Panc1 (cell line): ENCODE measurements around the gene EIF1. TPM values are rescaled to one million over a fixed set of nuclear protein-coding genes. Genes with fewer than 3 reads are reported as not detected.

Source experiments
- ATAC-seq: fragments of 200-7000 bp; cut with Tn5 transposase; 2 replicates; pipeline ENCODE4 v1.9.1; 2020; ENCODE audit warnings: mild to moderate bottlenecking, moderate library complexity
- BruUV-seq: library from RNA; stranded (reverse); fragments of 400-500 nt; replicated peaks from 2 replicates; lab custom pipeline; 2021; lab: Mats Ljungman, UMichigan
- CTCF ChIA-PET: fragments of 300-600 bp; sonication (Branson Sonifier 250); formaldehyde crosslinking; loops from one replicate; lab custom pipeline; 2022; ENCODE audit warnings: antibody characterized with exemption; lab: Charles Lee
- POLR2A ChIA-PET: fragments of 300-600 bp; sonication (Branson Sonifier 250); formaldehyde crosslinking; loops from one replicate; lab custom pipeline; 2022; ENCODE audit warnings: antibody characterized with exemption; lab: Charles Lee
- DNase-seq: peaks from one replicate; pipeline ENCODE4 v3.0.0-alpha.2; 2010; ENCODE audit warnings: low read depth, low spot score
- H3K27ac ChIP-seq: 2 replicates; pipeline ENCODE4 v1.5.1; 2011; ENCODE audit warnings: mild to moderate bottlenecking, low read length, inconsistent platforms
- H3K27me3 ChIP-seq: fragments of 200-500 bp; sonication (Bioruptor generic); 2 replicates; pipeline ENCODE4 v1.6.0; 2014; ENCODE audit warnings: low read length, inconsistent platforms; ENCODE audit not compliant: control insufficient read depth, insufficient read depth
- H3K36me3 ChIP-seq: fragments of 200-500 bp; sonication (Bioruptor generic); 2 replicates; pipeline ENCODE4 v1.5.1; 2014; ENCODE audit warnings: inconsistent platforms, mild to moderate bottlenecking, low read length, moderate library complexity; ENCODE audit not compliant: control insufficient read depth, insufficient read depth
- H3K4me1 ChIP-seq: 2 replicates; pipeline ENCODE4 v1.5.1; 2011; ENCODE audit warnings: inconsistent platforms, mild to moderate bottlenecking, low read length, moderate library complexity; ENCODE audit not compliant: control insufficient read depth, insufficient read depth
- H3K4me3 ChIP-seq, 2 experiments: 2 replicates each; pipeline ENCODE4 v1.5.1; 2011 to 2012; ENCODE audit warnings: low read depth in 2 of 2, low read length in 2 of 2, mild to moderate bottlenecking in 2 of 2, inconsistent platforms in 1 of 2, moderate library complexity in 1 of 2
- H3K9me3 ChIP-seq: fragments of 200-500 bp; sonication (Bioruptor generic); 2 replicates; pipeline ENCODE4 v1.5.1; 2014; ENCODE audit warnings: low read depth, mild to moderate bottlenecking, inconsistent platforms, low read length, moderate library complexity; ENCODE audit not compliant: control insufficient read depth, insufficient read depth
- CTCF ChIP-seq: fragments of 450-650 bp; IDR thresholded peaks from 2 replicates; pipeline ENCODE4 v1.5.1; 2017; ENCODE audit warnings: mild to moderate bottlenecking
- POLR2AphosphoS5 ChIP-seq: IDR thresholded peaks from 2 replicates; pipeline ENCODE4 v1.6.1; 2012; ENCODE audit warnings: mild to moderate bottlenecking, low read depth, low read length, moderate library complexity
- REST ChIP-seq, 2 experiments: IDR thresholded peaks; 2 replicates each; pipeline ENCODE4 v1.6.1; 2011 to 2012; ENCODE audit warnings: low read depth in 2 of 2, control low read depth in 1 of 2, low read length in 1 of 2, mild to moderate bottlenecking in 1 of 2, moderate library complexity in 1 of 2; ENCODE audit not compliant: insufficient read depth in 1 of 2
- SIN3A ChIP-seq: IDR thresholded peaks from 2 replicates; pipeline ENCODE4 v1.6.1; 2012; ENCODE audit warnings: low read depth, mild to moderate bottlenecking, low read length, moderate library complexity, borderline replicate concordance; ENCODE audit not compliant: insufficient read depth
- TCF7L2 ChIP-seq: IDR thresholded peaks from 2 replicates; pipeline ENCODE4 v1.6.1; 2011; ENCODE audit warnings: mild to moderate bottlenecking, low read depth, low read length, inconsistent platforms
- in situ Hi-C: cut with HindIII; loops from 2 replicates; pipeline ENCODE4 v1.10.0; 2016; ENCODE audit warnings: low sequenced_read_pairs, low pct_unique_long_range_greater_than_20kb
- intact Hi-C: fragments of 100-400 bp; cut with micrococcal nuclease; formaldehyde crosslinking; loops from one replicate; pipeline ENCODE4 v1.10.0; 2022; ENCODE audit not compliant: unreplicated experiment
- total RNA-seq: library from RNA; stranded (reverse); gene quantifications from one replicate; pipeline ENCODE4 v1.2.1, GENCODE V29; 2021; ENCODE audit not compliant: unreplicated experiment

The EIF1 gene
- total RNA-seq, 1 experiment from 2014 or later: 747 TPM

DNA sequence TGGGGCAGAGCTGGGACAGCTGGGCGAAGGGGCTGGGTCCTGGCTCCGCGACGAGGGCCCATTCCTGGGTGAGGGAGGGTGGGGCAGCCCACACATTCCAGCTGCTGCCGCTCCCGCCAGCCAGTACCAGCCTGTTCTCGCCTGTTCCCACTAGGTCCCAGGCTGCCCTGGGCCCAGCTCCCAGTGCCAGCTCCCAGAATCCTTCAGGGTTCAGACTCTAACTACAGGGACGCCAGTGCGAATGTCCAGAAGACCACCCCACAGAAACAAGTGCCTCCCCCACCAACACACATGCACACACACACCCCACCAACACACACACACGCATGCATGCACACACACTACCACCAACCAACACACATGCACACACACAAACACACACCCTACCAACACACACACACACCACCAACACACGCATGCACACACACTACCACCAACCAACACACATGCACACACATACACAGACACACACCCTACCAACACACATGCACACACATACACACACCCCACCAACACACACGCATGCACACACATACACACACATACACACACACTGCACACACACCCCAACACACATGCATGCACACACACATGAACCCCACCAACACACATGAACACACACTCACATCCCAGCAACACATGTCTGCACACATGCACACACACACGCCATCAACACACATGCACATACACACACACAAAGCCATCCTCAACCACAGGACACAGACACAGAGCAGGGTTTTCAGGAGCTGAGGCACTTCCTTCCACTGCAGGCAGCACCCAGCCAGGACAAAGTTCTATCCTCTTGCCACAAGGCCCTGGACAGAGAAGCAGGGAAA lies 36.8 kb upstream of the EIF1 start:
- POLR2A ChIA-PET: no interaction called here
- intact Hi-C loops (no loop called here), in situ Hi-C loops (no loop called here)
- Histone ChIP-seq H3K4me1 (peaks cover 27% of the 10 kb centered on the region), H3K27ac (no peak overlapping the region), H3K9me3 (no peaks in the 10 kb centered on the region), H3K27me3 (no peaks in the 10 kb centered on the region), H3K4me3 (no peak overlapping the region), H3K36me3 (no peaks in the 10 kb centered on the region)
- DNase-seq: no peak
- TF ChIP-seq REST (IDR thresholded peaks at IDR 0.05; ENCODE audit: insufficient read depth in 1 of 2, low read depth in 2 of 2, low read length in 1 of 2) (no peak), TCF7L2 (no peak), SIN3A (no peak), CTCF (no peak), POLR2AphosphoS5 (no peak)
- no peak for ATAC-seq
- BruUV-seq: no TSS peak
- CTCF ChIA-PET: interaction anchor here (0.7 to 5.9 kb wide), 6 partner anchors 11 to 866 kb away, joined by 3 to 106 read pairs (median 5); no protein-coding TSS in a partner anchor

DNA sequence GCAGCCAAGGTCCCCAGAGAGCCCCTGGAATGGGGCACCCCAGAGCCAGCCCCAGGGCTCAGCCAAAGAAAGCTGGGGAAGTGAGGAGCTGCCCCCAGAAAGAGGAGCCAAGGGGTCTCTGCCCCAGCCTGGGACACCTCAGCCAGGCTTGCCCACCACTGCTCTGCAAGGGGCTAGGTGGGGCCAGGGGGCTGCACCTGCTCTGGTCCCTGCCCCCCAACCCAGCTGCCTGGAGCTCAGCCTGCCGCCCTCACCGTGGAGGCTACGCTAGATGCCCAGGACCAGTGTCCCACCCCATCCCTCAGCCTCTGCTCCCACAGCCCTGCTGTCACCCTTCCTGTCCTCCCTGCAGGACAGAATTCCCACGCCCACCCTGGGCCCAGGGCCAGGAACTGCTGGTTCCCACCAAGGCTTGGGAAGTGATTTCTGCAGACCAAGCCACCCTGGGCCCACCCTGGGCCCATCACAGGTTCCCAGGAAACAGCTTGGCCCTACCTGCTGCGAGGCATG lies 36.2 kb upstream of the EIF1 start:
- in situ Hi-C loops: no loop called here
- H3K4me1 ChIP-seq: peaks cover 24% of the 10 kb centered on the region
- POLR2A ChIA-PET: no interaction called here
- ATAC-seq: no peak
- CTCF ChIA-PET: interaction anchor here (2.2 to 5.9 kb wide), 3 partner anchors 11 to 102 kb away, joined by 10 to 106 read pairs (median 20); no protein-coding TSS in a partner anchor
- H3K27ac ChIP-seq: no peak overlapping the region
- H3K36me3 ChIP-seq: no peaks in the 10 kb centered on the region
- no peaks in the 10 kb centered on the region for H3K9me3 ChIP-seq
- intact Hi-C loops: no loop called here
- H3K4me3 ChIP-seq: no peak overlapping the region
- H3K27me3 ChIP-seq: no peaks in the 10 kb centered on the region
- DNase-seq: no peak
- TF ChIP-seq POLR2AphosphoS5 (no peak), REST (IDR thresholded peaks at IDR 0.05; ENCODE audit: insufficient read depth in 1 of 2, low read depth in 2 of 2, low read length in 1 of 2) (no peak), SIN3A (no peak), TCF7L2 (no peak), CTCF (no peak)
- no TSS peak for BruUV-seq
